ENCODE data around the gene QARS1.

QARS1 gene

GRCh38 chr3:49054344-49054862 lies 50.2 kb downstream of the QARS1 start:
- no peak for DNase-seq (ENCODE audit: low read depth in 2 of 3, low spot score in 2 of 3)

GRCh38 chr3:49053543-49053942 lies 51.0 kb downstream of the QARS1 start:
- no peak for DNase-seq (ENCODE audit: low read depth in 2 of 3, low spot score in 2 of 3)
